Mesenchymal stem cell (in vitro differentiated cells and primary cell): ENCODE measurements around the gene RPRM.
"Not testable (repeated sequence)": the region's sequence is repeated elsewhere in the genome, so short reads cannot be mapped to it uniquely, and the experiment has no call there.

Source experiments
- DNase-seq: peaks from one replicate; pipeline ENCODE4 v3.0.0-alpha.2; 2013
- H2AFZ ChIP-seq: one replicate; pipeline ENCODE4 v1.6.1; 2013; ENCODE audit warnings: low read depth, mild to moderate bottlenecking, control low read depth, inconsistent platforms, low read length, moderate library complexity
- H2AK5ac ChIP-seq: 2 replicates; pipeline ENCODE4 v1.6.1; 2013; ENCODE audit warnings: low read length, moderate library complexity, mild to moderate bottlenecking, inconsistent platforms; ENCODE audit not compliant: severe bottlenecking
- H2BK120ac ChIP-seq: one replicate; pipeline ENCODE4 v1.6.1; 2013; ENCODE audit warnings: low read depth, mild to moderate bottlenecking, inconsistent platforms, low read length, moderate library complexity
- H2BK12ac ChIP-seq, 2 experiments: one replicate each; pipeline ENCODE4 v1.6.1; 2013; ENCODE audit warnings: inconsistent platforms in 2 of 2, low read length in 2 of 2, mild to moderate bottlenecking in 2 of 2, moderate library complexity in 2 of 2, control low read depth in 1 of 2
- H2BK15ac ChIP-seq: one replicate; pipeline ENCODE4 v1.6.1; 2013; ENCODE audit warnings: mild to moderate bottlenecking, low read depth, inconsistent platforms; ENCODE audit not compliant: poor library complexity, severe bottlenecking
- H2BK5ac ChIP-seq: 2 replicates; pipeline ENCODE4 v1.6.1; 2013; ENCODE audit warnings: low read depth, mild to moderate bottlenecking, low read length, control low read depth, inconsistent platforms; ENCODE audit not compliant: poor library complexity, severe bottlenecking
- H3K14ac ChIP-seq, 2 experiments: one replicate each; pipeline ENCODE4 v1.6.1; 2013; ENCODE audit warnings: inconsistent platforms in 2 of 2, low read length in 2 of 2, control low read depth in 1 of 2, mild to moderate bottlenecking in 1 of 2, moderate library complexity in 1 of 2
- H3K18ac ChIP-seq, 2 experiments: one replicate each; pipeline ENCODE4 v1.6.1; 2013; ENCODE audit warnings: inconsistent platforms in 2 of 2, low read length in 2 of 2, control low read depth in 1 of 2, low read depth in 1 of 2, mild to moderate bottlenecking in 1 of 2
- H3K23ac ChIP-seq, 2 experiments: one replicate each; pipeline ENCODE4 v1.6.1; 2013; ENCODE audit warnings: inconsistent platforms in 2 of 2, low read length in 2 of 2, mild to moderate bottlenecking in 2 of 2, moderate library complexity in 2 of 2, control low read depth in 1 of 2
- H3K27ac ChIP-seq: 2 replicates; pipeline ENCODE4 v1.5.1; 2013; ENCODE audit warnings: mild to moderate bottlenecking, moderate library complexity, low read length, control low read depth, inconsistent platforms; ENCODE audit not compliant: poor library complexity, severe bottlenecking
- H3K27me3 ChIP-seq, 2 experiments: 2 replicates each; pipeline versions ENCODE4 v1.6.1 to v1.7.0; 2013; ENCODE audit warnings: low read length in 2 of 2, mild to moderate bottlenecking in 2 of 2, moderate library complexity in 2 of 2, control low read depth in 1 of 2, inconsistent platforms in 1 of 2; ENCODE audit not compliant: control insufficient read depth in 1 of 2, insufficient read depth in 1 of 2
- H3K36me3 ChIP-seq, 2 experiments: 2 replicates each; pipeline versions ENCODE4 v1.6.1 to v1.7.0; 2013; ENCODE audit warnings: low read length in 2 of 2, control low read depth in 1 of 2, inconsistent platforms in 1 of 2, low read depth in 1 of 2, mild to moderate bottlenecking in 1 of 2; ENCODE audit not compliant: insufficient read depth in 2 of 2, control insufficient read depth in 1 of 2
- H3K4ac ChIP-seq, 2 experiments: one replicate each; pipeline ENCODE4 v1.6.1; 2013; ENCODE audit warnings: inconsistent platforms in 2 of 2, low read length in 2 of 2, mild to moderate bottlenecking in 2 of 2, moderate library complexity in 2 of 2, control low read depth in 1 of 2, low read depth in 1 of 2
- H3K4me1 ChIP-seq: 2 replicates; pipeline ENCODE4 v1.6.1; 2013; ENCODE audit warnings: low read depth, low read length, control low read depth; ENCODE audit not compliant: control insufficient read depth, insufficient read depth
- H3K4me2 ChIP-seq: 2 replicates; pipeline ENCODE4 v1.6.1; 2013; ENCODE audit warnings: low read length, mild to moderate bottlenecking, inconsistent platforms; ENCODE audit not compliant: poor library complexity, severe bottlenecking
- H3K4me3 ChIP-seq, 2 experiments: 2 replicates each; pipeline versions ENCODE4 v1.5.1 to v1.7.0; 2013; ENCODE audit warnings: low read length in 2 of 2, mild to moderate bottlenecking in 2 of 2, control low read depth in 1 of 2, low read depth in 1 of 2; ENCODE audit not compliant: insufficient read depth in 1 of 2
- H3K79me1 ChIP-seq: replicated peaks from 2 replicates; pipeline ENCODE4 v1.6.1; 2013; ENCODE audit warnings: mild to moderate bottlenecking, control low read depth, low read length, inconsistent platforms; ENCODE audit not compliant: poor library complexity, severe bottlenecking
- H3K9ac ChIP-seq: 2 replicates; pipeline ENCODE4 v1.7.0; 2013; ENCODE audit warnings: mild to moderate bottlenecking, low read length, moderate library complexity
- H3K9me3 ChIP-seq: 2 replicates; pipeline ENCODE4 v1.7.0; 2013; ENCODE audit warnings: mild to moderate bottlenecking, low read length; ENCODE audit not compliant: control insufficient read depth
- H4K8ac ChIP-seq: one replicate; pipeline ENCODE4 v1.6.1; 2013; ENCODE audit warnings: inconsistent platforms, mild to moderate bottlenecking, low read length, moderate library complexity
- H4K91ac ChIP-seq: one replicate; pipeline ENCODE4 v1.6.1; 2013; ENCODE audit warnings: mild to moderate bottlenecking, low read length, inconsistent platforms
- WGBS: methylation state at CpG from one replicate; pipeline ENCODE4 v1.1.7; 2013; ENCODE audit warnings: mixed read lengths; 5-methylcytosine and 5-hydroxymethylcytosine counted together

The RPRM gene

GRCh38 chr2:153443106-153443505, 35.5 kb downstream of the RPRM start:
- no peak overlapping the region for H2AFZ ChIP-seq
- no peaks in the 10 kb centered on the region for H3K4me1 ChIP-seq
- no peak overlapping the region for H2BK5ac ChIP-seq
- H2BK15ac ChIP-seq: no peak overlapping the region
- no peak overlapping the region for H3K4me2 ChIP-seq
- WGBS: 86% methylated on average over 4 of the region's 4 CpGs
- H3K18ac ChIP-seq: no peak overlapping the region
- DNase-seq: no peak
- H3K27ac ChIP-seq: no peak overlapping the region
- no peaks in the 10 kb centered on the region for H3K27me3 ChIP-seq
- no peak overlapping the region for H3K14ac ChIP-seq
- no peak overlapping the region for H3K23ac ChIP-seq
- H3K9me3 ChIP-seq: no peaks in the 10 kb centered on the region
- no peak overlapping the region for H3K9ac ChIP-seq
- H2BK12ac ChIP-seq: no peak overlapping the region
- no peak overlapping the region for H4K91ac ChIP-seq
- H4K8ac ChIP-seq: no peak overlapping the region
- H2BK120ac ChIP-seq: no peak overlapping the region
- no peaks in the 10 kb centered on the region for H3K79me1 ChIP-seq
- H3K4ac ChIP-seq: no peak overlapping the region
- H3K36me3 ChIP-seq: no peaks in the 10 kb centered on the region
- H2AK5ac ChIP-seq: no peak overlapping the region
- H3K4me3 ChIP-seq: no peak overlapping the region

- H2BK12ac ChIP-seq, H3K9ac ChIP-seq, H3K79me1 ChIP-seq, H3K14ac ChIP-seq, DNase-seq, H3K27ac ChIP-seq, H4K8ac ChIP-seq, H2BK5ac ChIP-seq, H3K18ac ChIP-seq, H3K9me3 ChIP-seq, H3K4ac ChIP-seq, H2BK15ac ChIP-seq, H3K27me3 ChIP-seq, H3K4me2 ChIP-seq, H2BK120ac ChIP-seq, H2AK5ac ChIP-seq, H2AFZ ChIP-seq, H3K4me1 ChIP-seq, H3K23ac ChIP-seq, H3K36me3 ChIP-seq, H4K91ac ChIP-seq, H3K4me3 ChIP-seq: not testable (repeated sequence)
- 65% methylated on average over 5 of the region's 5 CpGs for WGBS
Observed at GRCh38 chr2:153442616-153443015, 35.9 kb downstream of the RPRM start.

GRCh38 chr2:153440090-153440489, 38.5 kb downstream of the RPRM start:
- not testable (repeated sequence) for H2BK12ac ChIP-seq, H3K4me1 ChIP-seq, H2BK120ac ChIP-seq, H3K36me3 ChIP-seq, H3K18ac ChIP-seq, H4K91ac ChIP-seq, H3K79me1 ChIP-seq, H3K9ac ChIP-seq, H3K27me3 ChIP-seq, H2BK15ac ChIP-seq, H2AK5ac ChIP-seq, H2BK5ac ChIP-seq, H2AFZ ChIP-seq, H4K8ac ChIP-seq, H3K14ac ChIP-seq, H3K4me2 ChIP-seq, H3K9me3 ChIP-seq, H3K4me3 ChIP-seq, DNase-seq, H3K27ac ChIP-seq, H3K4ac ChIP-seq, H3K23ac ChIP-seq
- WGBS: 94% methylated on average over 2 of the region's 2 CpGs

- Histone ChIP-seq H3K27me3 (no peaks in the 10 kb centered on the region), H2BK15ac (no peak overlapping the region), H3K27ac (no peak overlapping the region), H3K36me3 (no peaks in the 10 kb centered on the region), H2BK12ac (no peak overlapping the region), H2BK120ac (no peak overlapping the region), H3K4ac (no peak overlapping the region), H3K18ac (no peak overlapping the region), H3K4me2 (no peak overlapping the region), H3K4me1 (no peaks in the 10 kb centered on the region), H2AK5ac (no peak overlapping the region), H4K8ac (no peak overlapping the region), H3K14ac (no peak overlapping the region), H3K79me1 (no peaks in the 10 kb centered on the region), H3K23ac (no peak overlapping the region), H3K4me3 (no peak overlapping the region), H2BK5ac (no peak overlapping the region), H3K9ac (no peak overlapping the region), H4K91ac (no peak overlapping the region), H2AFZ (no peak overlapping the region), H3K9me3 (no peaks in the 10 kb centered on the region)
- DNase-seq: no peak
- 83% methylated on average over 1 of the region's 3 CpGs for WGBS
Observed at GRCh38 chr2:153433403-153433802, 45.2 kb downstream of the RPRM start.
